ENCODE data around the gene COQ2. TPM values are rescaled to one million over a fixed set of nuclear protein-coding genes. Genes with fewer than 3 reads are reported as not detected.
A peak's percentile ranks its signal among the peaks of the same experiment; 100 is the strongest.
"Not testable (repeated sequence)": the region's sequence is repeated elsewhere in the genome, so short reads cannot be mapped to it uniquely, and the experiment has no call there.

COQ2 gene
- total RNA-seq: 10 to 100 TPM; 15.7 to 17.2 TPM
- long read RNA-seq, transcript COQ2-206 (7 exons, 1,641 nt): major isoform, 27 of 28 reads
- long read RNA-seq, partial matches to known transcripts: 0 of 28 reads
- long read RNA-seq, other reads (novel, unspliced or antisense): 1 of 28 reads

DNA sequence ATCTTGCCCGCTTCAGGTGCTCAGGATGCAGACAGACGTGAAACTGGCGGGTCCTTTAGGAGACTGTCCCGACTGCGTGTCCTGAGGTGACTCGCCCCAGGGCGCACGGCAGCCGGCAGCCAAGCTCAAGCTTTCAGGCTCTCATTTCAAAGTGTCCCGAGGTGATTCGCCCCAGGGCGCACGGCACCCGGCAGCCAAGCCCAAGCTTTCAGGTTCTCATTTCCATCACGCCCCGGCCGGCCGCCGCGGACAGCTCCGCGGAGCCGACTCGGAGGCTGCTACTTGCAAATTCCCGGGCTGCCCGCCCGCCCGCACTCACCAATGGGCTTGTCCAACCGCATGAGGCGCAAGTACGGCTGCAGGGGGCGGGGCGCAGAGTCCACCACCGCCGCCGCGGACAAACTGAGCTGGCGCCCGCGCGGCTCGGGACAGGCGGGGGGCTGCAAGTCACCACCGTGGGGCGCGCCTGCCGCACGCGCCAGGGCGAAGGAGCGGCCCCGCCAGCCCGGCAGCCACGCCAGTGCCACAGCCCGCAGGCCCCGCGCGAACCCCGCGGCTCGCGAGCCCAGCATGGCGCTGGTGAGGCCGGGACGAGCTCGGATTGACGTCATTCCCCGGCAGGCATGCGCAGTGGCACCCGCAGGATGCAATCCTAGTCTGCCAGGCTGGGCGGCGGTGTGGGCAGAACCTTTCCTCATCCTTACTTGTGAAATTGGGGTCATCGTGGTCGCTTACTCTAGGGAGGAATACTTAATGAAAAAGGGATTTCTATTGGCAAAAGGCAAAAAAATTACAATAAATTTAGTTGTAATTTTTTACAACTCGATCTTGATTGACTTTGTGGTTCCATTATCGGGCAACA is at the start of gene COQ2:
Gene COQ2 (minus strand): TSS at position 606 of the 862 bp plus-strand sequence. CDS start 34 bp downstream, at position 572.
- intact Hi-C loops (cut with DNase I): no loop called here
- peak; percentile 97 to 99 for ATAC-seq
- DNase-seq: peak; percentile 97

- DNase-seq: no peak
- intact Hi-C loops (cut with DNase I): no loop called here
- ATAC-seq: no peak
Measured at GRCh38 chr4:83331956-83332355, 47.4 kb upstream of the COQ2 start.

DNA sequence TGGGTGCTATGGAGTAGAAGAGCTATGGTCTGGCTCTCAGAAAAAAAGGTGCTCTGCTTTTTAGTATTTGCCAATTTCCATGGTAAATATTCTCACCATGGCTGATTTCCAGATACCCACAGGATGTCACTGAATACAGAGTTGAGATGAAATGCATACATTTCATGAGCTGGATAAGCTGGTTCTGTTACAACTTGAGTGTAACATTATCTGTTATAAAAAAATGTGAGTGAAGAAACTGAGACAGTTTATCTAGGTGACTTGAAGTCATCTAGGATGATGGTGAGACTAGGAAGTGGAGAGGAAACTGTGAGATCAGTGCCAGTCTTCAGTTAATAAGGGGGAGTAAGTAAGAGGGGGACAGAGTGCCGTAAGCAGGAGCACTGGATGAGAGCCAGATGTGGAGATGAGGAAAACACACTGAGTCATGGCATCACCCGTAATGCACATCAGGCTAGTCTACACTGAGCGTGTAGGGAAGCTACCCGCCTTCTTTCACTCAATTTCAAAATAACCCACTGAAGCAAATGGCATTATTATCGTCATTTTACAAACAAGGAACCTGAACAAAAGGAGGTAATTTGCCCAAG is 45.0 kb upstream of the COQ2 start:
- intact Hi-C loops (cut with DNase I): no loop called here
- DNase-seq (no peak), ATAC-seq (no peak)

GRCh38 chr4:83328521-83329187 is 44.1 kb upstream of the COQ2 start:
- DNase-seq: no peak
- intact Hi-C loops (cut with DNase I): no loop called here

GRCh38 chr4:83326546-83326945 is 41.9 kb upstream of the COQ2 start:
- ATAC-seq (no peak), DNase-seq (no peak)
- intact Hi-C loops (cut with DNase I): no loop called here

More at GRCh38 chr4:83328521-83329187, 44.1 kb upstream of the COQ2 start:
- no peak for ATAC-seq

- ATAC-seq; DNase-seq; intact Hi-C loops (cut with DNase I): not testable (repeated sequence)
Measured at GRCh38 chr4:83325306-83325705, 40.7 kb upstream of the COQ2 start.

- DNase-seq (no peak), ATAC-seq (no peak)
- intact Hi-C loops (cut with DNase I): no loop called here
Measured at GRCh38 chr4:83323136-83323535, 38.5 kb upstream of the COQ2 start.

DNA sequence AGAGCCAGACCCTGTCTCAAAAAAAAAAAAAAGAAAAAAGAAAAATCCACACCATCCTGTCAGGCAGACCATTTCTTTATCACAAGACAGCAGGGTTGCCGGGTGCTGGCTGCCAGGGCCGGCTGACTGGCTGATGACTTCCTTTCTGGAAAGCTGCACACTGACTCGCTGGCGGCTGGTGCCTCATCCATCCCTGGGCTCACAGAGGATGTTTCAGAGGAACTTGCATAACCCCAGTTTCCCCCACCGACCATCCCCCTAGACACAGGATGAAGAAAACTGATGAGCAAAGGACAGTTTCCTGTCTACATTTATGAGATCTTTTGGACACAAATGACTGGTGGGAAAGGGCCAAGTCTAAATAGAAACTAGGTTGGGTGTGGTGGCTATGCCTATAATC is 36.0 kb upstream of the COQ2 start:
- peak; percentile 66 for DNase-seq
- intact Hi-C loops (cut with DNase I): no loop called here
- peak; percentile 55 to 86 for ATAC-seq

DNA sequence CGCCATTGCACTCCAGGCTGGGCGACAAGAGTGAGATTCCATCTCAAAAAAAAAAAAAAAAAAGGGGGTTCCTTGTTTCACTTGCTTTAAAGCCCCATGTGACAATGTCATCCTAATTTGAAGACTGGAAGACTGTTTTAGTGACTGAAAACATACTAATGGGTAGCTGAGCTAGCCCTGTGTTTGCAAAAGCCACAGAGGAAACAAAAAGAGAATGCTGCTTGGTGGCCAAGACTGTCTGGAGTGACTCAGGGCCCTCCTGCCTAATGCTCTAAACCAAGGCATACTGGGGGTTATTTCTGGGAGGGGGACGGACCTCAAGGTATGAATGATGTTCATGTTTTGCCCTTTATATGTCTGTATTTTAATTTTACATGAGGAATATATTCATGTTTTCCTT is 34.1 kb upstream of the COQ2 start:
- DNase-seq (no peak), ATAC-seq (no peak)
- intact Hi-C loops (cut with DNase I): no loop called here

- DNase-seq (no peak), ATAC-seq (no peak)
- intact Hi-C loops (cut with DNase I): no loop called here
Measured at GRCh38 chr4:83317671-83318070, 33.1 kb upstream of the COQ2 start.

GRCh38 chr4:83316459-83317165 is 32.0 kb upstream of the COQ2 start:
- DNase-seq (no peak), ATAC-seq (peak in 1 of 2 donors; percentile 39)
- intact Hi-C loops (cut with DNase I): no loop called here

DNA sequence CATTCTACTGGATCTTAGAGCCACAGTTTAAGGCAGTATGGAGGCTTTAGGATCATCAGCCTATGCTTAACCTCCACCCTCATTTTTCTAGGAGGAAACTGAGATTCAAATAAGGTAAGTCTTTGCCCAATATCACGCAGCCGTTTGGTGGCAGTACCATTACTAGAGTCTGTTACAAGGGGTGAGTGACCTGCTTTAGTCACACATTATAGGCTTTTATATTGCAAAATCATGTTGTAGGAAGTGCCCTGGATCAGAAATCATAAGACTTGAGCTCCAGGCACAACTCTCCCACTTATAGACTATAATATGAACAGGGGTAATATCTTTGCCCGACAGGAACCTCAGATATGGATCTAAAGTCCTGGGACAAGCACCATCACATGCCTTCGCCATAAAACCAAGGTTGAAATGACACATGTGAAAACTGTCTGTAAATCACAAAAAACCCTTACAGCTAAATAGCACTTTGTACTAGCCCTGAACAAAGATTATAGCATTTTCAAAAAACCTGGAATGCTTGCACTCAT is 30.8 kb upstream of the COQ2 start:
- DNase-seq (no peak), ATAC-seq (no peak)
- intact Hi-C loops (cut with DNase I): no loop called here

DNA sequence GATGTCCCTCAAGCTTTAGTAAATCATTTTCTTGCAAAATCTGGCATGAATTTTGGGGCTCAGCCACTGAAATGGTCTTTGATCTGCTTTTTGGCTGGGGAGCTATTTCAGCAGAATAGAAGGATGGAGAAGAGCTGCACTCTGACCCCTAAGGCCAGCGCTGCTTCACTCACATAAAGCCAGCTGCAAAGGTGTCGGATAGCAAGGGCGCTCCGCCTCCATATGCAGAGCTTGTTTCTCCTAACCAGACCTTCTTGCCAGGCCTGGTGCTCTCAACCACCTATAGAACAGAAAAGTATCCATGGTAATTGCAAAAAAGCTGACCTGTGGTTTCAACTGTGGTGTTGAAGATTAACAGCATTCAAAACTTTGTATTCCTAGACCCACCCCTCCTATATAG is 24.1 kb upstream of the COQ2 start:
- intact Hi-C loops (cut with DNase I): no loop called here
- DNase-seq (no peak), ATAC-seq (no peak)

DNA sequence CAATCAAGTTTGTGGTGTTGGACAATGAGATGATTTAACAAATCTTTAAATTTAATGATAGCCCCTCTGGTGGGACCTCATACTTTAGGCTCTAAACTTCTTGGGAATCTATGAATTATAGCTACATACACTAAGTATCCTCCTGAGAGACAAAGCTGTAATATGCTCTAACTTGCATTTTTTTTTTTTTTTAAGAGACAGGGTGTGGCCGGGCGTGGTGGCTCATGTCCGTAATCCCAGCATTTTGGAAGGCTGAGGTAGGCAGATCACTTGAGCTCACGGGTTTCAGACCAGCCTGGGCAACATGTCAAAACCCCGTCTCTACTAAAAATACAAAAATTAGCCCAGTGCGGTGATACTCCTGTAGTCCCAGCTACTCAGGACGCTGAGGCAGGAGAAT is 23.3 kb upstream of the COQ2 start:
- intact Hi-C loops (cut with DNase I): no loop called here
- no peak for DNase-seq
- no peak for ATAC-seq

DNA sequence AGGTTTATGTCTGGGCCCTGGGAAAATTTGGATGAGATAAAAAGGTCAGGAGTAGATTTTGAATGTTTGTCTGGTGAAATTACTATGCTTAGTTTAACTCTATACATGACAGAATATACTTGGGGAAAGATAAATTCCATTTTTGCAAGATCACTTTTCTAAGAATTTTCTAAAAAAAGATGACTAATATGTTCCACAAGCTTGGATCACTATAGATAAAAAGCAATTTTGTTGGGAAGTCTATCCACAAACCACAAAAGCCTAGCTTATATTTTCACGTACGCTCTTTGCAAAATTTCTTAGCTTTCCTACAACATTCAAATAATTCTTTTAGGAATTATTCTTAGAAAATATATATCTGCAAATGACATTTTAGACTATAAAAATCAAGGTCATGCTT is 20.6 kb upstream of the COQ2 start:
- intact Hi-C loops (cut with DNase I): no loop called here
- DNase-seq (no peak), ATAC-seq (no peak)

DNA sequence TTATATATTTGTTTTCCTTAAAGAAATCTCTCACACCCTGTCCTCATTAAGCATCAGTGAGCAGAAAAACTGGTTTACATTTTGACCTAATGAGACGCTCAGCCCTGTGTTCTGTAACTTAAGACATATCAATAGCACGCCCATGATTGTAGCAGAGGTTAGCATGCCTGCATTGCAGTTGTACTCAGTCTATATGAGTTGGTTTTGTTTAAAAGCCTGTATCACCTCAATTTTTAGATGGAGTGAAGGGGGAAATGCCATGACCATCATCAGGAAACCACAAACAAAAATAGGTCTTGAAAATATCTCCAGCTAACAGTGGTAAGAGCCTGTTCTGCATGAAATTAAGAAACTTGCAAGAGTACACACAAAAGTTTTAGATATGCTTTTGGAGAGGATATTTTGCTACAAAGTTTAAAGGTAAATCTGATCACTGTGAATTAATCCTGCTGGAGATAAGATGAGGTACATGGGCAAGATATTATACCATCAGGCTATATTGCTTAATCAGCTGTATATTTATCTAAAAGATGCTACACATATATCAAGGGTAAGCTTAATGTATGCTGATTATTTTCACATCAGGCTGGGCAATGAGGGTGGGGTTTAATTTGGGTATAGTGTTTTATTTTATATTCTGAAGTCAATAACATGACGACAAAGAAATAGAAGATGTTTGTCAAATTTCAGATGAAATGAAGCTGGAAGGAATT is 13.1 kb upstream of the COQ2 start:
- intact Hi-C loops (cut with DNase I): no loop called here
- no peak for DNase-seq
- ATAC-seq: no peak

GRCh38 chr4:83293305-83294046 is 8.9 kb upstream of the COQ2 start:
- no peak for DNase-seq
- ATAC-seq: no peak
- intact Hi-C loops (cut with DNase I): no loop called here
